Endothelial cell of umbilical vein (primary cell): ENCODE measurements around the gene SLC12A8. TPM values are rescaled to one million over a fixed set of nuclear protein-coding genes. Genes with fewer than 3 reads are reported as not detected.
A peak's percentile ranks its signal among the peaks of the same experiment; 100 is the strongest.

Source experiments
- BruUV-seq: library from RNA; stranded (reverse); fragments of 400-500 nt; replicated peaks from 2 replicates; lab custom pipeline; 2021; lab: Mats Ljungman, UMichigan
- CTCF ChIA-PET: fragments of 300-600, 350-600 bp; sonication (Branson Sonifier 250); formaldehyde crosslinking; loops from one replicate; lab custom pipeline; 2021; ENCODE audit warnings: antibody characterized with exemption, inconsistent platforms; lab: Charles Lee
- POLR2A ChIA-PET: fragments of 300-600, 350-600 bp; sonication (Branson Sonifier 250); formaldehyde crosslinking; loops from one replicate; lab custom pipeline; 2021; ENCODE audit warnings: antibody characterized with exemption, inconsistent platforms; lab: Charles Lee
- DNase-seq: peaks from one replicate; pipeline ENCODE4 v3.0.0-alpha.2; 2011; ENCODE audit warnings: low read depth, low spot score
- FAIRE-seq: peaks from 2 replicates; lab custom pipeline; 2011; peaks lifted over from hg19 to GRCh38; lab: Jason Lieb, UNC
- H2AFZ ChIP-seq: 2 replicates; pipeline ENCODE4 v1.6.0; 2012; ENCODE audit warnings: low read depth, low read length, control low read depth, inconsistent platforms
- H3K27ac ChIP-seq: 2 replicates; pipeline ENCODE4 v1.5.1; 2011; ENCODE audit warnings: low read depth, mild to moderate bottlenecking, control low read depth, low read length, moderate library complexity; ENCODE audit not compliant: insufficient read depth
- H3K27me3 ChIP-seq, 2 experiments: 2 replicates each; pipeline versions ENCODE4 v1.6.0 to v1.6.1; 2011; ENCODE audit warnings: low read length in 2 of 2, mixed read lengths in 1 of 2; ENCODE audit not compliant: control insufficient read depth in 2 of 2, insufficient read depth in 2 of 2
- H3K36me3 ChIP-seq, 2 experiments: 2 replicates in 1 of 2; 3 replicates in 1 of 2; pipeline ENCODE4 v1.5.1; 2011; ENCODE audit warnings: low read length in 2 of 2, mild to moderate bottlenecking in 1 of 2, moderate library complexity in 1 of 2; ENCODE audit not compliant: control insufficient read depth in 2 of 2, insufficient read depth in 2 of 2; ENCODE audit errors: extremely low read depth in 1 of 2
- H3K4me1 ChIP-seq: 3 replicates; pipeline ENCODE4 v1.5.1; 2011; ENCODE audit warnings: mild to moderate bottlenecking, low read length; ENCODE audit not compliant: control insufficient read depth, insufficient read depth; ENCODE audit errors: extremely low read depth
- H3K4me2 ChIP-seq: 2 replicates; pipeline ENCODE4 v1.6.1; 2011; ENCODE audit warnings: low read length, control low read depth, mixed read lengths; ENCODE audit not compliant: insufficient read depth
- H3K4me3 ChIP-seq, 3 experiments: fragments of 200-600 bp in 1 of 3; sonication (generic), shearing (Covaris generic) in 1 of 3; replicated peaks in 1 of 3; 2 replicates each; pipeline ENCODE4 v1.5.1; 2011 to 2016; ENCODE audit warnings: control low read depth in 3 of 3, low read length in 3 of 3, mild to moderate bottlenecking in 2 of 3, inconsistent platforms in 1 of 3, low read depth in 1 of 3, moderate library complexity in 1 of 3; ENCODE audit not compliant: insufficient read depth in 1 of 3
- H3K79me2 ChIP-seq: 2 replicates; pipeline ENCODE4 v1.6.0; 2012; ENCODE audit warnings: low read length, inconsistent platforms; ENCODE audit not compliant: control insufficient read depth, insufficient read depth
- H3K9ac ChIP-seq: replicated peaks from 2 replicates; pipeline ENCODE3; 2011; ENCODE audit warnings: low read length, control low read depth; ENCODE audit not compliant: insufficient read depth; ENCODE audit errors: extremely low read depth
- H3K9me1 ChIP-seq: replicated peaks from 3 replicates; pipeline ENCODE4 v1.6.0; 2011; ENCODE audit warnings: mild to moderate bottlenecking, low read length; ENCODE audit not compliant: control insufficient read depth, insufficient read depth; ENCODE audit errors: extremely low read depth
- H3K9me3 ChIP-seq: replicated peaks from 2 replicates; pipeline ENCODE4 v1.5.1; 2012; ENCODE audit warnings: low read length, inconsistent platforms; ENCODE audit not compliant: control insufficient read depth, insufficient read depth
- H4K20me1 ChIP-seq: replicated peaks from 2 replicates; pipeline ENCODE3; 2011; ENCODE audit warnings: mild to moderate bottlenecking, low read length; ENCODE audit not compliant: control insufficient read depth, insufficient read depth; ENCODE audit errors: extremely low read depth
- EZH2 ChIP-seq: IDR thresholded peaks from 2 replicates; pipeline ENCODE4 v1.6.1; 2012; ENCODE audit warnings: borderline replicate concordance, low read depth, mild to moderate bottlenecking, moderate library complexity, low read length, inconsistent platforms; ENCODE audit not compliant: severe bottlenecking
- FOS ChIP-seq: IDR thresholded peaks from 2 replicates; pipeline ENCODE4 v1.6.1; 2011; ENCODE audit warnings: mild to moderate bottlenecking, low read length, moderate library complexity, borderline replicate concordance; ENCODE audit not compliant: insufficient read depth
- GATA2 ChIP-seq: IDR thresholded peaks from 2 replicates; pipeline ENCODE4 v1.7.0; 2011; ENCODE audit warnings: low read depth, mild to moderate bottlenecking, moderate library complexity, mixed read lengths, low read length; ENCODE audit not compliant: insufficient read length, insufficient read depth
- JUN ChIP-seq: IDR thresholded peaks from 2 replicates; pipeline ENCODE4 v1.6.1; 2011; ENCODE audit warnings: borderline replicate concordance, low read depth; ENCODE audit not compliant: insufficient read length, insufficient read depth
- MYC ChIP-seq: IDR thresholded peaks from one replicate; pipeline ENCODE4 v1.6.1; 2011; ENCODE audit warnings: mild to moderate bottlenecking, low read depth, low read length
- POLR2A ChIP-seq: IDR thresholded peaks from 2 replicates; pipeline ENCODE4 v1.6.1; 2012; ENCODE audit warnings: low read depth, mild to moderate bottlenecking, control low read depth, low read length
- POLR2AphosphoS5 ChIP-seq: IDR thresholded peaks from 2 replicates; pipeline ENCODE4 v1.6.1; 2012; ENCODE audit warnings: low read depth, mild to moderate bottlenecking, control low read depth, low read length, moderate library complexity; ENCODE audit not compliant: insufficient read depth
- dilution Hi-C: fragments of 300-500 bp; cut with MboI; formaldehyde crosslinking; loops from one replicate; pipeline ENCODE4 v1.15.0; 2019; ENCODE audit warnings: low sequenced_read_pairs; ENCODE audit not compliant: extremely low pct_ligation_motif_present
- intact Hi-C: fragments of 100-400 bp; cut with micrococcal nuclease; formaldehyde crosslinking; loops from one replicate; pipeline ENCODE4 v1.10.0; 2022
- polyA plus RNA-seq, 4 experiments: library from polyadenylated mRNA; depleted of rRNA in 3 of 4; stranded (reverse) in 3 of 4; unstranded in 1 of 4; fragments of >200 nt; gene quantifications; 2 replicates each; pipeline versions ENCODE4 v1.2.1 to v1.2.3, GENCODE V29; 2011 to 2012; ENCODE audit warnings: missing spikeins in 1 of 4
- total RNA-seq: library from RNA; stranded (reverse); gene quantifications from 2 replicates; pipeline ENCODE4 v1.2.3, GENCODE V29; 2021
- TF ChIP-seq, protein P1 (sequence below): IDR thresholded peaks from 2 replicates; pipeline ENCODE4 v1.6.1; 2011; ENCODE audit not compliant: insufficient read depth, insufficient read length
- TF ChIP-seq, protein P2 (sequence below), 2 donors: IDR thresholded peaks; 1 replicate in 1 of 2; 2 replicates in 1 of 2; pipeline ENCODE4 v1.5.1; 2011; ENCODE audit warnings: low read length in 2 of 2, mild to moderate bottlenecking in 2 of 2, moderate library complexity in 2 of 2, control low read depth in 1 of 2, inconsistent platforms in 1 of 2, low read depth in 1 of 2; ENCODE audit not compliant: insufficient read depth in 1 of 2; ENCODE audit errors: extremely low read depth in 1 of 2

The SLC12A8 gene
- total and polyA plus RNA-seq, 2 donors (not counting 3 experiments of a cell fraction or from before 2014, with no cell fraction given): 0.86 to 0.90 TPM

DNA sequence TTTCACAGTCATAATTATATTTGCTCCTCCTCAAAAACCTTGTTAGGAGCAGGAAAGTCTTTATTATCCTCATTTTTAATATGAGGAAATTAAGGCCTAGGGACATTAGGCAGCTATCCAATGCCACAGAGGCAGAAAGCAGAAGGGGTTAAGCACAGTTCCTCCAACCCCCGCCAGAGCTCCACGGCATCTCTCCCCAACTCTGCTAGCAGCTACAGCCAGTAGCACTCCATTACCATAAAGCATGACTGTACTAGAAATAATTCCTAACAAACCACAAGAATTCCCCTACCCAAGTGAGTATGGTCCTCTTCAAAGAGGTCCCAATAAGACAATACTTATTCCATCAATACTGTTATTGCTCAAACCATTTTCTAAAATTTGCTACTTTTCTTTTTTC lies 166.6 kb downstream of the SLC12A8 start:
- CTCF ChIA-PET: interaction anchor here (1.2 kb wide), 1 partner anchor 13 kb away, joined by 7 read pairs; no protein-coding TSS in a partner anchor
- no peak overlapping the region for H2AFZ ChIP-seq
- peaks cover 0 to 2% of the 10 kb centered on the region in 2 experiments for H3K36me3 ChIP-seq
- H3K4me3 ChIP-seq: no peak overlapping the region
- DNase-seq (no peak), FAIRE-seq (no peak)
- POLR2A ChIA-PET: interaction anchor here (1.5 kb wide), 1 partner anchor 8 kb away, joined by 3 read pairs; no protein-coding TSS in a partner anchor
- H3K4me2 ChIP-seq: no peak overlapping the region
- no peak overlapping the region for H3K9ac ChIP-seq
- TF ChIP-seq EZH2: no peak
- no peak for TF ChIP-seq POLR2A
- TF ChIP-seq FOS: no peak
- TF ChIP-seq, protein P1, sequence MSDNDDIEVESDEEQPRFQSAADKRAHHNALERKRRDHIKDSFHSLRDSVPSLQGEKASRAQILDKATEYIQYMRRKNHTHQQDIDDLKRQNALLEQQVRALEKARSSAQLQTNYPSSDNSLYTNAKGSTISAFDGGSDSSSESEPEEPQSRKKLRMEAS: no peak
- no peak for TF ChIP-seq GATA2
- no peaks in the 10 kb centered on the region for H3K9me3 ChIP-seq
- intact Hi-C loops (no loop called here), dilution Hi-C loops (no loop called here)
- peaks cover 36% of the 10 kb centered on the region for H3K4me1 ChIP-seq
- peaks cover 69% of the 10 kb centered on the region for H3K79me2 ChIP-seq
- no peaks in the 10 kb centered on the region for H3K27me3 ChIP-seq
- H4K20me1 ChIP-seq: no peaks in the 10 kb centered on the region
- no peak overlapping the region for H3K27ac ChIP-seq
- no peaks in the 10 kb centered on the region for H3K9me1 ChIP-seq
- BruUV-seq: no TSS peak

DNA sequence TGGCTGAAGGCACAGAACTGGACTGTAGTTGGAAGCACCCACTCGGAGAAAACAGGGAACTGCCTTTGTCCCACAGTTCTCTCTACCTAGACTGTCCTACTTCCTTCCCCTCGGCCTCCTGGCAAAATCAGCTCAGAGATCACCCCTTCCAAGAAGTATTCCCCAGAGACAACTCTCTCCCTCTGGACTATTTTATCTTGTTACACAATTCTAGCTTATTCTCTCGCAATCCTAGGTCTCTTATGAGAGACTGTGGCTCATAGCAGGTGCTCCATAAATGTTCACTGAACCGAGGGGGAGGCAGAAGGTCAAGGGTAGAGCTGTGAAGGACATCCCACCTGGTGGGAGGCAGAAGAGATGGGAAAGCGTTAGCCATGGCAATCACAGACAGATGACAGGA lies 167.4 kb downstream of the SLC12A8 start:
- no TSS peak for BruUV-seq
- H3K4me3 ChIP-seq: no peak overlapping the region
- no peaks in the 10 kb centered on the region for H4K20me1 ChIP-seq

More for the DNA sequence above, 167.4 kb downstream of the SLC12A8 start:
- dilution Hi-C loops (no loop called here), intact Hi-C loops (no loop called here)
- H3K4me1 ChIP-seq: peaks cover 42% of the 10 kb centered on the region
- no peak overlapping the region for H3K9ac ChIP-seq
- no peak for TF ChIP-seq GATA2
- TF ChIP-seq POLR2AphosphoS5: no peak
- TF ChIP-seq, protein P2, sequence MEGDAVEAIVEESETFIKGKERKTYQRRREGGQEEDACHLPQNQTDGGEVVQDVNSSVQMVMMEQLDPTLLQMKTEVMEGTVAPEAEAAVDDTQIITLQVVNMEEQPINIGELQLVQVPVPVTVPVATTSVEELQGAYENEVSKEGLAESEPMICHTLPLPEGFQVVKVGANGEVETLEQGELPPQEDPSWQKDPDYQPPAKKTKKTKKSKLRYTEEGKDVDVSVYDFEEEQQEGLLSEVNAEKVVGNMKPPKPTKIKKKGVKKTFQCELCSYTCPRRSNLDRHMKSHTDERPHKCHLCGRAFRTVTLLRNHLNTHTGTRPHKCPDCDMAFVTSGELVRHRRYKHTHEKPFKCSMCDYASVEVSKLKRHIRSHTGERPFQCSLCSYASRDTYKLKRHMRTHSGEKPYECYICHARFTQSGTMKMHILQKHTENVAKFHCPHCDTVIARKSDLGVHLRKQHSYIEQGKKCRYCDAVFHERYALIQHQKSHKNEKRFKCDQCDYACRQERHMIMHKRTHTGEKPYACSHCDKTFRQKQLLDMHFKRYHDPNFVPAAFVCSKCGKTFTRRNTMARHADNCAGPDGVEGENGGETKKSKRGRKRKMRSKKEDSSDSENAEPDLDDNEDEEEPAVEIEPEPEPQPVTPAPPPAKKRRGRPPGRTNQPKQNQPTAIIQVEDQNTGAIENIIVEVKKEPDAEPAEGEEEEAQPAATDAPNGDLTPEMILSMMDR (IDR thresholded peaks at IDR 0.05; ENCODE audit: extremely low read depth in 1 of 2, insufficient read depth in 1 of 2, low read depth in 1 of 2, low read length in 2 of 2): no peak
- TF ChIP-seq, protein P1: no peak
- TF ChIP-seq MYC: no peak
- TF ChIP-seq JUN: no peak
- no peak for TF ChIP-seq POLR2A
- TF ChIP-seq EZH2: no peak
- no peak for TF ChIP-seq FOS
- no peak overlapping the region for H2AFZ ChIP-seq
- H3K27me3 ChIP-seq: no peaks in the 10 kb centered on the region
- no peaks in the 10 kb centered on the region for H3K9me1 ChIP-seq
- H3K36me3 ChIP-seq: peaks cover 0 to 2% of the 10 kb centered on the region in 2 experiments
- no peak overlapping the region for H3K27ac ChIP-seq
- DNase-seq (no peak), FAIRE-seq (no peak)
- CTCF ChIA-PET: interaction anchor here (0.8 to 1.5 kb wide), 4 partner anchors 9 to 13 kb away, joined by 3 to 7 read pairs (median 4); no protein-coding TSS in a partner anchor
- peaks cover 68% of the 10 kb centered on the region for H3K79me2 ChIP-seq
- no peaks in the 10 kb centered on the region for H3K9me3 ChIP-seq
- POLR2A ChIA-PET: interaction anchor here (1.5 to 1.9 kb wide), 2 partner anchors 7 to 9 kb away, joined by 3 to 4 read pairs; no protein-coding TSS in a partner anchor
- H3K4me2 ChIP-seq: peak overlapping the region; percentile 74
